Skeletal muscle tissue (tissue), 4 donors: ENCODE measurements around the gene TSSC4. TPM values are rescaled to one million over a fixed set of nuclear protein-coding genes. Genes with fewer than 3 reads are reported as not detected.

Source experiments
- H3K27ac ChIP-seq: one replicate; pipeline ENCODE4 v1.7.0; 2013; ENCODE audit warnings: mild to moderate bottlenecking, low read depth, low read length, inconsistent platforms
- H3K27me3 ChIP-seq, 3 donors: one replicate each; pipeline ENCODE4 v1.7.0; 2013; ENCODE audit warnings: low read length in 3 of 3; ENCODE audit not compliant: control insufficient read depth in 3 of 3, insufficient read depth in 3 of 3
- H3K36me3 ChIP-seq, 3 donors: one replicate each; pipeline ENCODE4 v1.7.0; 2013; ENCODE audit warnings: low read length in 3 of 3; ENCODE audit not compliant: control insufficient read depth in 3 of 3, insufficient read depth in 3 of 3
- H3K4me1 ChIP-seq, 3 donors: one replicate each; pipeline ENCODE4 v1.7.0; 2013; ENCODE audit warnings: low read length in 3 of 3, mild to moderate bottlenecking in 3 of 3; ENCODE audit not compliant: control insufficient read depth in 3 of 3, insufficient read depth in 3 of 3
- H3K4me3 ChIP-seq, 3 donors: one replicate each; pipeline ENCODE4 v1.7.0; 2013; ENCODE audit warnings: low read length in 3 of 3
- H3K9ac ChIP-seq, 3 donors: one replicate each; pipeline ENCODE4 v1.7.0; 2013; ENCODE audit warnings: low read length in 3 of 3, mild to moderate bottlenecking in 3 of 3, moderate library complexity in 2 of 3, low read depth in 1 of 3
- H3K9me3 ChIP-seq, 3 donors: one replicate each; pipeline ENCODE4 v1.7.0; 2013; ENCODE audit warnings: low read length in 3 of 3; ENCODE audit not compliant: control insufficient read depth in 3 of 3
- total RNA-seq: library from RNA; depleted of rRNA; stranded (reverse); fragments of >200 nt; gene quantifications from one replicate; pipeline ENCODE4 v1.2.3, GENCODE V29; 2014
- donor health status: Osteomylitis.

TSSC4 gene
- total RNA-seq, 1 donor from 2014 or later: 23.5 TPM

DNA sequence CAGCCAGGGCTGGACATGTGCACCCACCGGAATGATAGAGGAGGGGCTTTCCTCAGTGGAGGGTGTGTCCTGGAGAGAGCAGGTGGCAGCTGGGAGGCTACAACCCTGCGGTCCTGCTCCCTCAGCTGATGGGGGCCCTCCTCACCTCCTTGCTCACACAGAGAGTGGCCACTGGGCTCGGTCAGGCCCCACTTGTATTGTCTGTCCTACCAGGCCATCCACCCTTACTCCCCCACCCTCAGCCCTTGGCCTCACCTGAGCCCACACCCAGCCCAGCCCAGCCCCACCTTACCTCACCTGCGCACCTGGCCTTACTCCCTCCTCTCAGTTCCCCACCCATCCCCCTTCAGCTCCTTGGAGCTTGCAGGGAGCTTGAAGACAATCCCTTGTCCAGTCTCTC is 40.6 kb downstream of the TSSC4 start:
- no peak overlapping the region for H3K9ac ChIP-seq
- H3K9me3 ChIP-seq: peaks cover 0 to 4% (median 2%) of the 10 kb centered on the region in 3 donors
- H3K36me3 ChIP-seq: no peaks in the 10 kb centered on the region
- H3K27me3 ChIP-seq: peaks cover 27 to 45% (median 36%) of the 10 kb centered on the region in 3 donors
- H3K4me1 ChIP-seq: no peaks in the 10 kb centered on the region
- H3K4me3 ChIP-seq: no peak overlapping the region
- H3K27ac ChIP-seq: no peak overlapping the region

DNA sequence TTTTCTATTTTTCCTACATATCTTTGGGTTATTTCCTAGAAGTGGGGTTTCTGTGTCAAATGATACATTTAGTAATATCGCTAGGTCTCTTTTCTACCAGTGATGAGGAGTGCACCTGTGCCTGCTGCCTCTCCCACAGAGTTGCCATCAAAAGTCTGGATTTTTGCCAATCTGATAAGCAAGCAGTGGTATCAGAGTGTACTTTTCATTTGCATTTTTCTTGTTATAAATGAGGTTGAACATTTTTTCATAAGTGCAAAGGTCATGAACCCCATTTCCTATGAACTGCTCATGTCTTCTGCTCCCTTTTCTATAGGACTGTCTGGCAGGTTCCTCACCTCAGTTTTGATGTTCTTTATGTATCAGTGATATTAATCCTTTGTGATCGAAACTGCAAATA is 42.0 kb downstream of the TSSC4 start:
- H3K9me3 ChIP-seq: peaks cover 0 to 4% (median 2%) of the 10 kb centered on the region in 3 donors
- peaks cover 36 to 47% (median 37%) of the 10 kb centered on the region in 3 donors for H3K27me3 ChIP-seq
- no peaks in the 10 kb centered on the region for H3K36me3 ChIP-seq
- H3K4me1 ChIP-seq: peaks cover 4 to 12% (median 5%) of the 10 kb centered on the region in 3 donors
- H3K4me3 ChIP-seq: no peak overlapping the region
- no peak overlapping the region for H3K27ac ChIP-seq
- H3K9ac ChIP-seq: no peak overlapping the region

DNA sequence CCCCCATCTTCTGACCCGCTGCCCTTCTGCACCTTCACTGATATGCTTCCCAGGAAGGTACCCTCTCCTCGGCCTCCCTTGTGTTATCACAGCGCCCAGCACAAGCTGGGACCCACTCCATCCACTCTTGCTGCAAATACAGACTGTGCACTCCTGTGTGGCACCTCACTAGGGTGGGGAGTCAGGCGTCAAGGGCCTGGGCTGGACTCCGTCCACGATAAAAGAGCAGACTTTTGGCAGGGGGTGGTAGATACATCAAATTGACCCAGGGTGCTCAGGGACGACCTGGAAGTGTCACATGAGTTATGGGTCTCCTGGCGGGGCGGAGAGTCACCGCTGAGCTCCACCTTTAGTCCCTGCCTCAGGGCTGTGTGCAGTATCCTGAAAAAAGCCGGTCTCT is 42.9 kb downstream of the TSSC4 start:
- Histone ChIP-seq H3K4me3 (no peak overlapping the region), H3K36me3 (no peaks in the 10 kb centered on the region), H3K9me3 (peaks cover 0 to 4% (median 2%) of the 10 kb centered on the region in 3 donors), H3K4me1 (peaks cover 4 to 17% (median 5%) of the 10 kb centered on the region in 3 donors), H3K27me3 (peaks cover 43 to 53% (median 45%) of the 10 kb centered on the region in 3 donors), H3K9ac (no peak overlapping the region), H3K27ac (no peak overlapping the region)

DNA sequence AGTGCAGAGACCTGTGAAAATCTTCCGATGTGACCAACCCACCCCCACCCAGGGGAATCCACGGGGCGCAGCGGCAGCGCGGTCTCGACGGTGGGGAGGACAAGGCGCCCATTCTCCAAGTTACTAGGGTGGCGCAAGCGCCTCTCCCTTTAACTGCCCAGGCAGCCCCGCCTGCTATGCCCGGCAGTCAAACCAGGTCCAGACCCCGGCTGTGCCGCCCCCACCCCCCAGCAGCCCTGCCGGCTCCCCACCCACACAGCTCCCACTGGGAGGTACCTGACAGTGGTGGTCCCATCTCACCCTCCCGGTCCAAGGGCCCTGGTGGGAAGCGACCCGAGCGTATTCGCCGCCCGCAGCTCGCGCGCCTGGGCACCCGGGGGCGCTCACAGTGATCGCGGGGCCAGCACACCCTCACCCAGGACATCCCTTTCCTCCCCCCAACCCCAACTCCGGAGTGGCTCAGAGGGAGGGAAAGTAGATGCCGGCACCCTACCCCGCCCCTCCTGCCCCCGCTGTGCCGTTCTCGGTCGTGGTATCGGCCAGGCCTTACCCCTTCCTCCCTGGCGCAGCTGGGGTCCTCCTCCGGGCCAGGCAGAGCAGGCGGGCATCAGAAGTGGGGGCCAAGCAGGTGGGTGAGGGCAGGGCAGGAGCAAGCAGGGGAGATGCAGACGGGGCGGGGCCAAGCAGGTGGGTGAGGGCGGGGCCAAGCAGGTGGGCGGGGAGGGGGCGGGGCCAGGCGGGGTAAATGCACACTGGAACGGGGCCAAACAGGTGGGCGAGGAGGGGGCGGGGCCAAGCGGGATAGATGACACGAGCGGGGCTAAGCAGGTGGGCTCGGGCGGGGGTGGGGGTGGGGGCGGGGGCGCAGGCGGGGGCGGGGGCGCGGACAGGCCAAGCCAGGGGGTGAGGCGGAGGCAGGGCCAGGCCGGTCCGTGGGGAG is 43.6 kb downstream of the TSSC4 start, which contains the start of gene TRPM5:
TSS of gene TRPM5 (minus strand) at position 634 of the 940 bp plus-strand sequence. CDS start 21,478 bp downstream, outside the sequence.
- no peak within 1 kb of the TSS for H3K27ac ChIP-seq
- H3K9ac ChIP-seq: no peak within 1 kb of the TSS
- H3K36me3 ChIP-seq: no peaks in the 10 kb centered on the region
- H3K4me1 ChIP-seq: peaks cover 4 to 17% (median 5%) of the 10 kb centered on the region in 3 donors
- peaks cover 0 to 4% (median 2%) of the 10 kb centered on the region in 3 donors for H3K9me3 ChIP-seq
- peaks cover 48 to 61% (median 52%) of the 10 kb centered on the region in 3 donors for H3K27me3 ChIP-seq
- peak within 1 kb of the TSS; percentile 41 to 43 (median 43) for H3K4me3 ChIP-seq

DNA sequence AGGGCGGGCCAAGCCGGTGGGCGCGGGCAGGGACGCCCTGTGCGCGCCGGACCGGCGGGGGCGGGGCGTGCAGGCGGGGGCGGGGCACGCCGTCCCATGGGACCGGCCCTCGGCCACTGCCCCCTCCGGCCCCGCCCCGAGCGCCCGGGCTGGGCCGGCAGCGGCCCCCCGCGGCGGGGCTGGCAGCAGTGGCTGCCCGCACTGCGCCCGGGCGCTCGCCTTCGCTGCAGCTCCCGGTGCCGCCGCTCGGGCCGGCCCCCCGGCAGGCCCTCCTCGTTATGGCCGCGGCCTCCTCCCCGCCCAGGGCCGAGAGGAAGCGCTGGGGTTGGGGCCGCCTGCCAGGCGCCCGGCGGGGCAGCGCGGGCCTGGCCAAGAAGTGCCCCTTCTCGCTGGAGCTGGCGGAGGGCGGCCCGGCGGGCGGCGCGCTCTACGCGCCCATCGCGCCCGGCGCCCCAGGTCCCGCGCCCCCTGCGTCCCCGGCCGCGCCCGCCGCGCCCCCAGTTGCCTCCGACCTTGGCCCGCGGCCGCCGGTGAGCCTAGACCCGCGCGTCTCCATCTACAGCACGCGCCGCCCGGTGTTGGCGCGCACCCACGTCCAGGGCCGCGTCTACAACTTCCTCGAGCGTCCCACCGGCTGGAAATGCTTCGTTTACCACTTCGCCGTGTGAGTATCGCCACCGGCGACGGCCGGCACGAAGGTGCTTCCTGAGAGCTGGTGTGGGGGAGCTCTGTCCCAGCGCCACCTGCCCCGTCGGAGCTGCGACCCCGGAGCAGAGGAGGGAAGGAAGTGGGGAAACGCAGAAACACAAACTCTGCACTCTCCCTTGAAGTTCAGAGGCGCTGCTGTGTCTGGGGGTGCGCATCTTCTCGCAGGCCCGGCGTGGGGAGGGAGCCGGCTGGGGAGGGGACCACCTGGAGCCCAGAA is 44.5 kb downstream of the TSSC4 start, which contains the start of gene KCNQ1:
TSS of gene KCNQ1 (plus strand) at position 188 of the 925 bp plus-strand sequence. CDS start at position 279, 91 bp downstream.
- peak within 1 kb of the TSS; percentile 41 to 43 (median 43) for H3K4me3 ChIP-seq
- no peak within 1 kb of the TSS for H3K9ac ChIP-seq
- peaks cover 0 to 4% (median 2%) of the 10 kb centered on the region in 3 donors for H3K9me3 ChIP-seq
- H3K4me1 ChIP-seq: peaks cover 4 to 17% (median 5%) of the 10 kb centered on the region in 3 donors
- peaks cover 58 to 69% (median 61%) of the 10 kb centered on the region in 3 donors for H3K27me3 ChIP-seq
- no peak within 1 kb of the TSS for H3K27ac ChIP-seq
- no peaks in the 10 kb centered on the region for H3K36me3 ChIP-seq

DNA sequence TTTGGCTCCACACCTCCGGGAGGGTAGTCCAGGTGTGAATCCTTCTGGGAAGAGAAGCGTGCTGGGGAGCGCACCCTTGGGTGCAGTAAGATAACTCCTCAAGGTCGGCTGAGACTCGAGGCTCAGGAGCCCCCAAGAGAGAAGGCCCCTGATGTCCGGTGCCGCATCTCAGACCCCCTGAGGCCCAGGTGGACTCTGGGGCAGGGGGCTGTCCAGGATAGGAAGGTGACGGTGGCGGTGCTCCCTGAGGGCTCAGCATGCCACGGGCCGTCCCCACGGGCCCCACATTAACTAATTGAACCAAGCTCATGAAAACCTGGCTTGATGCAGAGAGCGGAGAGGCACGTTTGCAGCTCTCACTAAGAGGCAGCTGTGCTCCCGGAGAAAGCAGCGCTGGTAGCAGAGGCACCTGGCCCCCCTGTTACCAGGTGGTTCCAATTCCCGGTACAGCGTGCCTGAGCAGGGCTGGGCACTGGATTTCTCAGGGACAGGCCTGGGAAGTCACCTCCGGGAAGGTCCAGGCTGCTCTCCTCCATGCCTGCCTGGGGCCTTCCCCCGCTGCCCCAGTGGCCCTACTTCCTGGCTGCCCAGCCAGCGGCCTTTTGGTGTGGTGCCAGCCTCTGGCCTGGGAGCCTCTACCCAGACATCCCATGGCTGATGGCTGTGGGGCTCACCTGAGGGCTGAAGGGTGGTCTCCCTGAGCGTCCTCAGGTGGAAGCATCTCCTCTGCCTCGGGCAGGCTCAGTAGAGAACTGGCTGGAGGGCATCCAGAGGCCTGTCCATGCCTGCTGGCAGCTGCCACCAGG is 45.4 kb downstream of the TSSC4 start:
- H3K9ac ChIP-seq: no peak overlapping the region
- H3K4me1 ChIP-seq: peaks cover 4 to 17% (median 5%) of the 10 kb centered on the region in 3 donors
- no peaks in the 10 kb centered on the region for H3K36me3 ChIP-seq
- H3K4me3 ChIP-seq: peak overlapping the region in 1 of 3 donors; percentile 43
- no peak overlapping the region for H3K27ac ChIP-seq
- peaks cover 0 to 4% (median 2%) of the 10 kb centered on the region in 3 donors for H3K9me3 ChIP-seq
- peaks cover 59 to 72% (median 64%) of the 10 kb centered on the region in 3 donors for H3K27me3 ChIP-seq

DNA sequence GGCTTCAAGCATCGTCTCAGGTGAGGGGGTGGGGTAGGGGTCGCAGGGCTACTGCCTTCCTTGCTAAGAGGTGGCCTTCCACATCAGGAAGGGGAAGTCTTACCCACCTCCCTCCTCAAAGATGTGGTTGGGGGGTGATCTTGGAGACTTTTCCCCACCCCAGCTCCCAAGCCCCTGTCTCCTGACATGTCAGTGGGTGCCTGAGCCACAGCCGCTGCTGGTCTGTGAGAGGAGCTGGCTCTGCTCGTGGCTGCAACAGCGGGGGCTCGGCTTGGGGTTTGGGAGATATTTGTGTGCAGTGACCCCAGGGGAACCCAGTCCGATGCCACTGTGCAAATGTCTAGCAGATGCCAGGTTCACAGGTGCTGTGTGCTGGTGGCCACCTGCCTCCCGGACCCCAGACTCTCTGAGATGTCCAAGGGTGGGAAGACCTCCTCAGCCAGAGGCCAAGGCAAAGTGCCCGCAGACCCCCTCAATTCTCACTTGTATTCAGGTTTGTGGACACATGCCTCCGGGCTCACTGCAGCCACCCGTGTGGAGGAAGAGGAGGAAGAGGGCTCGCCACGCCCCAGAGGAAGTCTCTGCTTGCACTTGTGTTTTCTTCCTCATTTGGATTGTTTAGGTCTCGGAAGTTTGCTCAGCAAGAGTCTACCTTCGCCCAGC is 46.2 kb downstream of the TSSC4 start:
- no peak overlapping the region for H3K27ac ChIP-seq
- peaks cover 4 to 17% (median 5%) of the 10 kb centered on the region in 3 donors for H3K4me1 ChIP-seq
- H3K4me3 ChIP-seq: no peak overlapping the region
- peaks cover 0 to 4% (median 2%) of the 10 kb centered on the region in 3 donors for H3K9me3 ChIP-seq
- H3K9ac ChIP-seq: no peak overlapping the region
- peaks cover 63 to 78% (median 65%) of the 10 kb centered on the region in 3 donors for H3K27me3 ChIP-seq
- no peaks in the 10 kb centered on the region for H3K36me3 ChIP-seq

DNA sequence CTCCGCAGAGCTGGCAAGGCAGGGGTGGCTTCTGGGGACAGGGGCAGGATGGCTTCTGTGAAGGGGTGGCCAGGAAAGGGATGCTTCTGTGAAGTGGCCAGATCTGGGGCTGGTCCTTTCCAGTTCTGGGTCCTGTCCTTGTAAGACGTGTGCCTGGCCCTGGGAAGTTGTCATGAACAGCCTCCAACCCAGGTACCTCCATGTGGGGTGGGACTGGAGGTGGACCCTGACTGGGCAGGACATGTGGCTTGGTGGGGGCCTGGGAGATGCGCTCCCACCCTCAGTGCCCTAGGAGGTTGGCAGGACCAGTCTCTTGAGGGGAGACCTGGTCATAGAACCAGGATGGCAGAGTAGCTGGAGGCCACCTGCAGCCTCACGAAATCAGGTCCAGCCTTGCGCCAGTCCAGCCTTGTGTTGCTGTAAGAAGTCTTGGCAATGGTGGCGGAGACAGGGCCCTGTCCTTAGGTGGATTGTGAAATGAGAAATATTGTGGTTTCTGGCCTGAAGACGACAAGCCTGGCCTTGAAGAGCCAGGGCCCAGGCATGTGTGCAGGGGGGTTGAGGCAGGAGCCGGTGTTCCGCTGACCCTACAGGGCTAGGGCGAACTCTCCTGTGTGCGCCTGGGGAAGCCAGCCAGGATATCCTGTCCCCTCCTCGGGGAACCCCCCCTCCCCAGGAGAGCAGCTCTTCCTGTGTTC is 46.9 kb downstream of the TSSC4 start:
- Histone ChIP-seq H3K4me1 (peaks cover 4 to 17% (median 5%) of the 10 kb centered on the region in 3 donors), H3K27ac (no peak overlapping the region), H3K4me3 (peak overlapping the region in 1 of 3 donors; percentile 6), H3K9ac (no peak overlapping the region), H3K36me3 (no peaks in the 10 kb centered on the region), H3K27me3 (peaks cover 65 to 85% (median 69%) of the 10 kb centered on the region in 3 donors), H3K9me3 (peaks cover 0 to 4% (median 2%) of the 10 kb centered on the region in 3 donors)
